HG03575 (cell line): ENCODE measurements around the gene PFDN1.

Experiments used
- ATAC-seq: cut with Tn5 transposase; IDR thresholded peaks from one replicate; pipeline ENCODE4 v1.9.1; 2021; ENCODE audit not compliant: unreplicated experiment, insufficient number of reproducible peaks, low FRiP score; ENCODE audit errors: extremely low read depth

The PFDN1 gene

DNA sequence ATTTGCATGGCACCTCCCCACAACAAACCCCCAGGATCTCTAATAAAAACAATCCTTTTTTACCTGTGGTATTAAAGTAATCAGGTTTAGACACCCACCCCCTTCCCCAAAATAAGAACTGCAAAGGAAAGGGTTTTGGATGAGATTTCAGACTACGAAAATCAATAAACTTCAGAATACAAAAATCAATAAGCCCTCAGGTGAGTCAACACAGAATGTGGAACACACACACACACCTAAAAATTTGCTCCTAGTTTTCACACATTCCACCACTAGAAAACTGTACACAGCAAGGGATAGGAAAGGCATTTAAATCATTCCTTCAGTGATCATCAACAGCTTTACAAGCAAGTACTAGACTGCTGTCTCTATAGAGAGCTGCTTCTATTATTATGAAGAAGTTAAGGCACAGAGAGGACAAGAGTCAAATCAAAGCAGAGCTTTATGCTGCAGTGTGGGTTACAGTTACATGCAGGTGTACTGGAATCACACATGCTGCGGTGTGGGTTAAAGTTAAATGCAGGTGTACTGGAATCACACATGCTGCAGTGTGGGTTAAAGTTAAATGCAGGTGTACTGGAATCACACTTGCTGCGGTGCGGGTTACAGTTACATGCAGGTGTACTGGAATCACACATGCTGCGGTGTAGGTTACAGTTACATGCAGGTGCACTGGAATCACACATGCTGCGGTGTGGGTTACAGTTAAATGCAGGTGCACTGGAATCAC lies 36.3 kb downstream of the PFDN1 start:
- no peak for ATAC-seq

DNA sequence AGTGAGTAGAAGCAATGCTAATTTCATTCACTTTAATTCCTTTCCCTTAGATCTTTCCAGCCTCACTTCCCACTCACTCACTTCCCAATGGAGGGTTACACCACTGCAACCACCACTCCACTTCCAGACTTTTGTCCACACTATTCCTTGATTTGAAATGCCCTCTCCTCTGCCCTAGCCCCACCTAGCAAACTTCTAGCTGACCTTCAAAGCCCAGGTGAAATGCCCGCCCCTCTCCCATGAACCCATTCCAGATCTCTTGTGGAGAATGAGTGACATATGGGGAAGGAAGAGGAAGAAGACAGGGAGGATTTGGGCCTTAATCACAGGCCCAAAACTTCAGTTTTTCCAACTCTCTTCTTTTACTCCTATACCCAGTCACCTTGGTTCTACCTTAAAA lies 37.1 kb downstream of the PFDN1 start:
- ATAC-seq = no peak

DNA sequence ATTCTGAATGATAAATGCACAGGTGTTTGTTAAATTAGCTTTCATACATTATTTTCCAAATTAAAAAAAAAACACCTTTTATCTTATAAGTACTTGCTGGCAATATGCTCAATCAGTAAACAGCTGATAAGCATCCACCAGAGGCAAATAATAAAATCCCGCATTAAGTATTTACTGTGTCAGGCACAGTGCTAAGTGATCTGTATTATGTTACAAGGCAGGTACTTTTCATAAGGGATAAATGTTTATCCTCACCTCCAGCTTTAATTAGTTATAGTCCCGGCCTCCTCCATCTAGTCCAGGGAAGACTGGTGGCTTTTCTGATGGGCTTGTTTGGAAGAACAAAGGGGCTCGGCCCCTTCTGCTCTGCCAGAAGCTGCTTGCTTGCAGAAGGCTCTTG lies 40.1 kb downstream of the PFDN1 start:
- ATAC-seq = no peak

DNA sequence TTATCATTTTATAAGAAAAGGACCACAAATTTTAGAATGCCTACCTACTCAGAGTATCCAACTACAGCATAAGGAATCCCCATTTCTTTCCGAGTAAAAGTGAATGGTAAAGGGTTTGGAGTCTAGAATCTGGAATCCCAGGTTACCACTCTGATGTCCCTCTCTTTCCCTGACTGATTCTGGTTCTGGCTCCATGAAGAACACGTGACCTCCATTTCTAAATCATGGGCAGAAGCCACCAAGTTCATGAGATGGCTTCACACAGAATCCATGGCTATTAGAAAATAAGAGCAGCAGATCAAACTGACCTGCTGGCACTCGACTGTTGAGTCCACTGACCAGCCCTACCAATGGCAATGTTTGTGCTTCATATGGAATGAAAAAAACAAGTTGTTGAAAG lies 40.7 kb downstream of the PFDN1 start:
- ATAC-seq = no peak

DNA sequence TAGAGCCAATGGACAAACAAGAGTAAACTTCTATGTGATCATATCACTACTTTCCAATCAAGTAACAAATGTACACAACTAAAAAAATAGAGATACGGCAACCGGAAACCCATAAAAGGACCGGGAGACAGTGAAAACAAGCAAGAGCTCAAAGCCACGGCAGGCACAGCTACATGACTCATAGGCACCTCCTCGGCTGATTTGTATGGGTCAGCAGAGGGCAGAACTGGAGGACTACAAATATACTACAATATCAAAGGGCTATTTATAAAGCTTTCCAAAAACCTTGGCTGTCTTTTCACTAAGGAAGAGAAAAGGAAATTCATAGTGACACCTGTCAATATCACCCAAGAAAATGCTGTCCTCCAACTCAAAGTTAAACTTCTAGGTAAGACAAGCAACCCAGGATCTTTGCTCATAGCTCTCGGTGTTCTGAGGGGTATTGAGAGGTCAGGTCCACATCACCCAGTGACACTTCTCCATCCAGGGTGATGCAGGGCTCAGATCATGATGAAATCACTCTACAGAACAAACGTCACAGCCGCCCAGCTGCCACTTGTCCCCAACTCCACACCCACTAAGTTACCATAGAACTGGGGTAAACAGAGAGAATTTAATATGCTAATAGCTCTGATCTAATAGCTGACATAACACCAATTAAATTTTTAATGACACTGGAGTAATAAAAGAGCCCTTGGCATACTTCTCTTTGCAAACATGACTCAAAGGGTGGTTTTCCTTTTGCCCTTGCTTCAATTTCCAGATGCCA lies 41.3 kb downstream of the PFDN1 start:
- no peak for ATAC-seq

DNA sequence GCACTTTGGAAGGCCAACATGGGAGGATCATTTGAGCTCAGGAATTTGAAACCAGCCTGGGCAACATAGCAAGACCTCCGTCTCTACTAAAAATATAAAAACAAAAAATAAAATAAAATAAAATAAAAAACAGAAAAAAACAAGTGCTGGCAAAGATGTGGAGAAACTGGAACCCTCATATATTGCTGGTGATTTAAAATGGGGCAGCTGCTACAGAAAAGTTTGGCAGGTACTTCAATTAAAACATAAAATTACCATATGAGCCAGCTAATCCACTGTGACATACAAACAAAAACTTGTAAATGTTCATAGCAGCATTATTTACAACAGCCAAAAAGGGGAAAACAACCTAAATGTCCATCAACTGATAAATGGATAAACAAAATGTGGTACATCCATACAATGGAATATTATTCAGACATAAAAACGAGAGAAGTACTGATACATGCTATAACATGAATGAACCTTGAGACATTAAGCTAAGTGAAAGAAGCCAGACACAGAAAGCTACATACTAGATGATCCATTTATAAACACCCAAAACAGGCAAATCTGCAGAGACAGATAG lies 42.7 kb downstream of the PFDN1 start:
- no peak for ATAC-seq

DNA sequence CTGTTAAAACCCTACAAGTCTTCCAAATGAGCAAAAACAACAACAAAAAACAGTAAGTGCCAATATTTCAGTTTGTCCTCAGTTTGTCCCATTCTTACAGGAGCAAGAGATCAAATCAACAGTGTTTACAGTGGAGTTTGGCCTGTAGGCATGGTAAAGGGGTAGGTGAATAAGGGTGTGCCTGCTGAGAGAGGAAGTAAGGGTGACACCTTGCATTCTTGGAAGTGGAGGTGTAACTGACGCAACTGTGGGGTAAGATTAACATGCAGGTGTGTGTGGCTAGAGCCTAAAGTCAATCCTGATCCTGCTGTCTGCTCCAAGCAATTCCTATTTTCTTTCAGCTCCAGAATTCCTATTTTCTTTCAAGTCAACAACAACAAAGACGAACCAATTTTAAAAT lies 43.4 kb downstream of the PFDN1 start:
- no peak for ATAC-seq

DNA sequence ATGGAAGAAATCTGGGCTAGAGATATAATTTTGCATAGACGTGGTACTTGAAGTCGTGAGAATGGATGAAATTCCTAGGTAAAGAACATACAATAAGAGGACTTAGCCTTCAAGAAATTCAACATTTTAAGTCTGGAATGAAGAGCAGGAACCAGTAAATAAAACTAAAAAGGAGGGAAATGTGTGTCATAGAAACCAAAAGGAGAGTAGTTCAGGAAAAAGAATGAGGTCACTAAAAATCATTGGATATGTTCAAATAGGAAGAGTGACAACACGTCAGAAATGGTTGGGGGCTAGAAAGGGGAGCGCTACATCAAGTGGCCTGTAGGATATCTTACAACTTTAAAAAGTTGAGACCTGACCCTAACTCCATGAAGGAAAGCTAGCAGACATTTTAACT lies 44.0 kb downstream of the PFDN1 start:
- ATAC-seq = no peak

DNA sequence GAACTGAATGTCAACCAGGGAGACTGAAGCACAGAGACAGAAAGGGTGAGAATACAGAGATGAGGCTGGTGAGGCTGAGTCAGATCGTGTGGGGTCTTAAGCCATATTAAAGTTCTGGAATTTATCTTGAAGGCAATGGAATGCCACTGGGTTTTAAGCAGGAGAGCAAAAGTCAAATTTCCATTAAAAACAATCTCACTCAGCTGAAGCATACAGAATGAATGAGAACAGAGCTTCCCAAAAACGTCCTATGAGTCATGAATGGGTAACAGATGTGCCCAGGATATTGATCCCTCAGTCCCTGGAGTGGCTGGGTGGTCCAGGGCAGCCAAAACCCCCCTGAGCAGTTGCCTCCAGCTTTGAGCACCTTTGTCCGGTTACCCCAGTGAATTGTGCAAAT lies 44.9 kb downstream of the PFDN1 start:
- no peak for ATAC-seq

DNA sequence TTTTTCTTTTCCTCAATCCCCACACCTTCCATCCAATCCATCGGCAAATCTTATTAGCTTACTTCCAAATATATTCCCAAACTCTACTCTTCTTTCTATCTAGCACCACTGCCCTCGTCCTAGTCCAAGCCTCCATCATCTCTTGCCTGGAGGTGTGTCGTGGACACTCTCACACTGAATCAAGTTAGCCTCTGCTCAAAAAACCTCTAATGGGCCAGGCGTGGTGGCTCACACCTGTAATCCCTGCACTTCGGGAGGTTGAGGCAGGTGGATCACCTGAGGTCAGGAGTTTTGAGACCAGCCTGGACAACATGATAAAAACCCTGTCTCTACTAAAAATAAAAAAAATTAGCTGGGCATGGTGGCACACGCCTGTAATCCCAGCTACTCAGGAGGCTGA lies 46.2 kb downstream of the PFDN1 start:
- no peak for ATAC-seq

DNA sequence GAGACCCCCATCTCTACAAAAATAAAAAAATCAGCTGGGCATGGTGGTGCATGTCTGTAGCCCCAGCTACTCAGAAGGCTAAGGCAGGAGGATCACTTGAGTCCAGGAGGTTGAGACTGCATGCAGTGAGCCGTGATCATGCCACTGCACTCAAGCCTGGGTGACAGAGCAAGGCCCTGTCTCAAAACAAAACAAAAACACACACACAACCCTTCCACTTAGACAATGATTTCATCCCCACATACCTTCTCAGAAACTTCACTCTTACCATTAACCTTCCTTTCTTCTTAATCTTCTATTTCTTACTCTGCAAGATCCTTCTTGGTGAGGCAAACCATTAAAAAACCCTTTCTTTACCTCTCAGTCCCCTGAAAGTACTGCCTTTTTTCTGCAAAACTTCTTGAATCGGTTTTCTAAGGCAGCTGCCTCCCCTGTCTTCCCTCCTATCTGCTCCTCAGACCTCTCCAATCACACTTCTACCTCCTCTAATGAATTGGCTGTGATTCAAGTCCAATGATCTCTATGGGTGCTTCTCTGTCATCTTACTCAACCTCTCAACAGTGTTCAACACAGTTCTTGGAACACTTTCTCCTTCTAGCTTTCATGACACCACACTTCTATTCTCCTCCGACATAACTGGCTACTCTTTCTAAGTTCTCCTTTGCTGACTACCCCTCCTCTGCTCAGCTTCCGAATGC lies 47.3 kb downstream of the PFDN1 start:
- no peak for ATAC-seq

DNA sequence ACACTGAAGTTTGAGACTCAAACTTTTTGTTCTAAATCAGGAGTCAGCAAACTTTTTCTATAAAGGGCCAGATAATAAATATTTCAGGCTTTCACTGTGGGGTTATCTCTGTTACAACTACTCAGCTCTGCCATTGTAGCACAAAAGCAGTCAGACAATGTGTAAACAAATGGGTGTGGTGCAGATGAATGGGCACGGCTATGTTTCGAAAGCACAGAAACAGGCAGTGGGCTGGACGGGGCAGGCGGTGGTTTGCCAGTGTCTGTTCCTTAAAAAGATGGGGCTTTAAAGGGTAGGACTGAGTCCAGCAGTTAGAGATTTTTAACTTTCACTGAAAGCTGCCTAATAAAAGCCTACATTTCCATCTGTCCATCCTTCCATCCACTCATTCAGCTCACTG lies 48.9 kb downstream of the PFDN1 start:
- ATAC-seq = no peak

DNA sequence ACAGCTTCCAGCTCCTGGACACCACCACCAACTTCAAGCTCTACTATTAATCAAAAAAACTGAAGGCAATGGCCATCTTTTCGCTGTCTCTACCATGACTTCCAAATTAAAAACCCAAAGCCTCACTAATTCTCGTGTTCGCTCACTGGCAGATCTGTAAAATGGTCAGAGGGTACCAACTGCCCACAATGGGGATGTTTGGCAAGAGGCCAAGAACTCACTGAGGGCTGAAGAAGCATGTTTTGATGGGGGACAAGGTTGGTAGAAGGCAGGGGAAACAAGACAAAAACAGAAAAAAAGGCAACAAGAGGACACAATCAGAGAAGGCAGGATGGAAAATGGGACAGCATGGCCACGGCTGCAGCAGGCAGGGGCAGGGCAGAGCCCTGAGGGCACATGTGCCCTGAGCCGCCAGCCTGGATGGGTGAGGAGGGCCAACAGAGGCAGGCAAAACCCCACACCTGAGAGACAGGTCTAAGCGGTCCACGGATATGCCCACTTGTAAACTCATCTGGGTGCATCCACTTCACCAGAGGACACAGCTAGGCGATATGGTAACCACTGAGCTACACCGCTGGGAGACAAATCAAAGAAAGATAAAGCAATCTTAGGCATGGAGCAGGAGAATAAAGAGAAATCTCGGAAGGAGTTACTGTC lies 50.3 kb downstream of the PFDN1 start:
- no peak for ATAC-seq

DNA sequence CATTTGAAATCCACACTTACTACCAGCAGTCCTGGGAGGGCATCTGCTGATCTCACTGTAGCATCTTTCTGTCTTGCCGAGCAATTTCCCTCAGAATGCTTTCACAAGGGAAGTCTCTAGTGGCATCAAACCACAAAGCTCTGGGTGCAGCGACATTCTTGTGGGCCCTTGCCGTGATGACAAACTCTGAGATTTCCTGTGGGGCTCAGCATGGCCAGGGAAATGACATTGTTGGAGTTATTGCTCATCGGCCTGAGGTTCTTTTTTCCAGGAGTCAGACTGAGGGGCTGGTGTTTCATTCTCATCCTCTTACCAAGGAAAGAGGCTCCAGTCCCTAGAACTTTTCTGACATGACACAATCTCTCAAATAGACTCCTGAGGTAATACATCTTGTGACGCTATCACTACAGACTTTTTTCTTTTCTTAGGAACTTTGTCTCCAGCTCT lies 51.4 kb downstream of the PFDN1 start:
- ATAC-seq = no peak

DNA sequence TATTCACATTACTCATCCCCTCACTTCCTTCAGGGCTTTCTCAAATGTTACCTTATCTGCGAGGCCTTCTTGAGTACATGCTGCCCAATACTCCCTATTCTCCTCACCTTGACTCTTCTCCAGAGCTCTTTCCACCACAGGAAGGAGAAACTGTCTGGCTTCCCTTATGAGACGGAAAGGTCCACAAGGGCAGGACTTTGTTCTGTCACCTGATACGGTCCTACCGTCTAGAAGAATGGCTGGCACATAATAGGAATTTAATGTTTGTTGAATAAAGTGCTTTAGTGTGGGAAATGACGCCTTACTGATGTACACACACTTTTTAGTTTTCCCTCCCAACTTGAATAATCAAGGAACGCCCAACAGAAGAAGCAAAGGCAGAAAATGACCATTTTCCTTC lies 52.5 kb downstream of the PFDN1 start:
- no peak for ATAC-seq

DNA sequence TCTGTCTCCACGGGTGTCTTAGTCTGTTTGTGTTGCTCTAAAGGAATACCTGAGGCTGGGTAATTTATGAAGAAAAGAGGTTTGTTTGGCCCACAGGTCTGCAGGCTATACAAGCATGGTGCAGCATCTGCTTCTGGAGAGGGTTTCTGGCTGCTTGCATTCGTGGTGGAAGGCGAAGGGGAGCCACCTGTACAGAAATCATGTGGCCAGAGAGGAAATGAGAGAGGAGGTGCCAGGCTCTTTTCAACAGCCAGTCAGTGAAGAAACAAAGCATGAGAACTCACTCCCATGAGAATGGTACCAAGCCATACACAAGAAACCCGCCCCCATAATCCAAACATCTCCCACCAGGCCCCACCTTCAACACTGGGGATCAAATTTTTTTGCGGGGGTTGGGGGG lies 53.4 kb downstream of the PFDN1 start:
- ATAC-seq = no peak

DNA sequence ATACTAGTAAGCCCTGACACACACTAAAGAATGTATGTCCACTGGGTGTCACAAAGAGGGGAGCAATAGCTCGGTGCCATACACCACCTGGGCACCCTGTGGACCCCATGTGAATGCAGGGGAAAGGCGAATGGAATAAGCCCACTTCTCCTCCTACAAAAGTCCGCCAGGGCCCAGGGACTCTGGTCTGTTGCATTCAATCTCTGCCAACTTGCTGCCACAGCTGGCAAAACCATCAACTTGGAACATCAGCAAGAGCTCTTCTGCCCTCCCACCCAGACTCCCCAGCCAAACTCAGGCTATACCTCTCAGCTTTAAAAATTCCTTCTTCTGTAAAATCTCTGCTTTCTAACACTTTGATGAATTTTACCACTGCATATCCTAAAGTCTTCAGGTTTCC lies 54.5 kb downstream of the PFDN1 start:
- ATAC-seq = no peak

DNA sequence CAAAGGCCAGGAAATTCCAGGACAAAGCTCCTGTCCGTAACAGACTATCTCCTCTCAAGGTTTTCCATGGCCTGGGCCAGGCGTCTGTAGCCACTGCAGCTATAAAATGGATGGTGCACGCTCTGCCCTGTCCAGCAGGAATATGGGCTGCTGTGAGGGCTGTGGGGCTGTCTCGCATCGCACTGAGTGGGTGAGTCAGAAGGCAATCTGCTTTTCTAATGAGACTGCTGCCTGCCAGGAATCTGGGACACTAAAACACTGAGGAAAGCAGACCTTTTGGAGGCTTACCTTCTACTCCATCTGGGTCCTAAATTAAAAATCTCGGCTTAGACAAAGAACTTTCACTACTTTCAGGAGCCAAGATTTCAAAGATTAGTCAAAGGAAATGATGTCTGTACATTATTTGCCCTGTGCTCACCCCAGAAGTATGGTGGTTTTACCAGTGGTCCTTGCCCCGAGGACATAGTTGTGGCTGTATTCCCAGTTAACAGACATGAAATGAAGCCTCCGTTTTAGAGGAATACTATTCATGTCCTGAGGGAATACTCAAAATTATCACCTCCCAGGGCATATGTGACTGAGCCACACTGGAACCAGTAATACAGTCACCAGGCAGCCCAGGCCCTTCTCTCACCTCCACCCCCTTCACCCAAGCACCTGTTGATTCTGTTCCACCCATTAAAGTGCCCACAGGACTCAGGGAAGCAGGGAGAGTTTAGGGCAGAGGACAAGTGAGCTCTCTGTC lies 56.4 kb downstream of the PFDN1 start:
- ATAC-seq = no peak

DNA sequence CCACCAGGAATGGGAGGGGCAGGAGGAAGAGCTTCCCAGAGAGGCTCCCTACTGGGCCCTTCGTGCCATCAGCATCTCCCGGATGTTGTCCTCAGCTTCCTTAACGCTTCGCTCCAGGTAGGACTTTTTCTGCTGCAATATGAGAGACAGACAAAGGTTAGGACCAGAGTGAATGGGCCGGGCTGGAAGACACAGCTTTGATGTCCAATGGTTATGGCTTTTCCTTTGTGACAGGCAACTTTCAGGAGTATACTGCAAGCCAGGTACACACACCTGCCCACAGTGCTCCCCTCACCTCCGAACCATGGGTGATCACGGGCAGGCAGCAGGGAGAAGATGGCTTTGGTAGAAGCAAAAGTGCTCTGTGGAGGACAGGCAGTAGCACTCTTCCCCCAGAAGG lies 57.0 kb downstream of the PFDN1 start:
- ATAC-seq = no peak
